K562 (cell line): Measurements from ENCODE around the gene THSD8. TPM values are rescaled to one million over a fixed set of nuclear protein-coding genes. Genes with fewer than 3 reads are reported as not detected.

Source experiments
- ARID1B ChIP-seq: fragments of 450-650 bp; IDR thresholded peaks from 2 replicates; pipeline ENCODE4 v1.6.1; 2016; ENCODE audit warnings: antibody characterized with exemption, mild to moderate bottlenecking, inconsistent platforms
- CBFA2T3 ChIP-seq: fragments of 450-650 bp; IDR thresholded peaks from 2 replicates; pipeline ENCODE4 v1.6.1; 2017
- CTCF ChIP-seq, 3 experiments: IDR thresholded peaks in 2 of 3; conservative IDR thresholded peaks in 1 of 3; 2 replicates each; pipeline ENCODE4 v1.5.1; 2011 to 2012; ENCODE audit warnings: low read length in 3 of 3, mild to moderate bottlenecking in 3 of 3, control low read depth in 2 of 3, improper control_type of control experiment in 1 of 3, inconsistent platforms in 1 of 3, low read depth in 1 of 3, mixed read lengths in 1 of 3, moderate library complexity in 1 of 3; ENCODE audit not compliant: insufficient read depth in 2 of 3
- CTCFL ChIP-seq: IDR thresholded peaks from 2 replicates; pipeline ENCODE4 v1.6.1; 2011; ENCODE audit warnings: borderline replicate concordance, low read depth, mild to moderate bottlenecking, moderate library complexity, low read length; ENCODE audit not compliant: insufficient read depth, poor library complexity, severe bottlenecking
- ESRRA ChIP-seq: fragments of 450-650 bp; IDR thresholded peaks from 2 replicates; pipeline ENCODE4 v1.6.1; 2014; ENCODE audit warnings: low read depth, mild to moderate bottlenecking, moderate library complexity, borderline replicate concordance
- FOXK1 ChIP-seq: sonication (generic); formaldehyde crosslinking; IDR thresholded peaks from 2 replicates; pipeline ENCODE4 v1.8.0; 2022; ENCODE audit warnings: missing genetic modification reagents, mild to moderate bottlenecking, borderline replicate concordance
- FOXP1 ChIP-seq: sonication (generic); formaldehyde crosslinking; IDR thresholded peaks from 2 replicates; pipeline ENCODE4 v1.8.0; 2022; ENCODE audit warnings: mild to moderate bottlenecking, missing genetic modification reagents
- GATA2 ChIP-seq: sonication (generic); formaldehyde crosslinking; IDR thresholded peaks from 2 replicates; pipeline ENCODE4 v1.4.0; 2020; ENCODE audit warnings: mild to moderate bottlenecking, missing genetic modification reagents
- HLTF ChIP-seq: fragments of 450-650 bp; IDR thresholded peaks from 2 replicates; pipeline ENCODE4 v1.6.1; 2016
- NR2C1 ChIP-seq, 2 experiments: fragments of 450-650 bp; IDR thresholded peaks; 2 replicates each; pipeline ENCODE4 v1.6.1; 2017; ENCODE audit warnings: mild to moderate bottlenecking in 2 of 2, antibody characterized with exemption in 1 of 2, inconsistent platforms in 1 of 2, missing compliant biosample characterization in 1 of 2, missing genetic modification characterization in 1 of 2
- SMAD1 ChIP-seq: fragments of 150-350 bp; IDR thresholded peaks from 2 replicates; pipeline ENCODE4 v1.6.1; 2014; ENCODE audit warnings: low read length, low read depth; ENCODE audit not compliant: partially characterized antibody
- TAF15 ChIP-seq: fragments of 200-400 bp; formaldehyde crosslinking; IDR thresholded peaks from 2 replicates; pipeline ENCODE4 v1.6.1; 2017; ENCODE audit warnings: mild to moderate bottlenecking, low read depth, low read length, moderate library complexity
- TAL1 ChIP-seq: fragments of 450-650 bp; IDR thresholded peaks from 2 replicates; pipeline ENCODE4 v1.6.1; 2016; ENCODE audit warnings: mild to moderate bottlenecking
- THRA ChIP-seq: fragments of 450-650 bp; IDR thresholded peaks from 2 replicates; pipeline ENCODE4 v1.6.1; 2017; ENCODE audit warnings: mild to moderate bottlenecking, moderate library complexity
- ZNF785 ChIP-seq: fragments of 250-450 bp; sonication (Bioruptor Pico); IDR thresholded peaks from 2 replicates; pipeline ENCODE4 v1.4.0; 2020; ENCODE audit warnings: mild to moderate bottlenecking
- polyA plus RNA-seq, 8 experiments: library from polyadenylated mRNA; depleted of rRNA in 4 of 8; stranded (reverse) in 5 of 8; unstranded in 3 of 8; fragments of >200 nt; fragmentation: Nextera tagmentation in 2 of 8; fragmentation: Illumina TruSeq in 1 of 8; extraction: Ambion mirVana in 2 of 8; extraction: Trizol in 1 of 8; gene quantifications; 2 replicates each; pipeline versions ENCODE4 v1.2.1 to v1.2.3, GENCODE V29; 2011 to 2014; ENCODE audit warnings: inconsistent platforms in 1 of 8, missing spikeins in 1 of 8
- total RNA-seq, 7 experiments: library from RNA; depleted of rRNA in 6 of 7; stranded (reverse); fragments of >200 nt in 6 of 7; fragmentation: Illumina TruSeq in 2 of 7; extraction: Trizol in 2 of 7; gene quantifications; 2 replicates each; pipeline versions ENCODE4 v1.2.1 to v1.2.3, GENCODE V29; 2011 to 2021; ENCODE audit warnings: low replicate concordance in 1 of 7
- TF ChIP-seq, protein P1 (sequence below), 2 experiments: fragments of 250-450 bp in 1 of 2; fragments of 450-650 bp in 1 of 2; sonication (Bioruptor Pico) in 1 of 2; IDR thresholded peaks; 2 replicates each; pipeline versions ENCODE4 v1.6.1 to v1.8.0; 2016 to 2021; ENCODE audit warnings: mild to moderate bottlenecking in 2 of 2, moderate library complexity in 2 of 2, missing compliant biosample characterization in 1 of 2, missing genetic modification characterization in 1 of 2

The THSD8 gene
- total and polyA plus RNA-seq, 9 of the 15 experiments (the other 6 are each of a cell fraction or from before 2014, with no cell fraction given): 8.4 to 42.4 (median 19.9) TPM; not detected in 2

GRCh38 chr19:12784394-12784870 lies 17.4 kb upstream of the THSD8 start (continued):
- TF ChIP-seq ESRRA: no peak
- peak; percentile 95 for TF ChIP-seq TAL1
- no peak for TF ChIP-seq THRA
- TF ChIP-seq GATA2 (CRISPR knock-in tag): peak; percentile 92
- no peak for TF ChIP-seq FOXP1 (CRISPR knock-in tag)
- TF ChIP-seq FOXK1 (CRISPR knock-in tag): peak; percentile 67; the same call in 1 of the 2 replicates
- no peak for TF ChIP-seq CTCFL
- TF ChIP-seq, protein P1, sequence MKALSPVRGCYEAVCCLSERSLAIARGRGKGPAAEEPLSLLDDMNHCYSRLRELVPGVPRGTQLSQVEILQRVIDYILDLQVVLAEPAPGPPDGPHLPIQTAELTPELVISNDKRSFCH (CRISPR knock-in tag; IDR thresholded peaks at IDR 0.05): no peak
- TF ChIP-seq, protein P1 (tag; IDR thresholded peaks at IDR 0.05): peak; percentile 52; the same call in 1 of the 2 replicates
- peak; percentile 52 for TF ChIP-seq SMAD1
- TF ChIP-seq ARID1B: peak; percentile 98
- no peak for TF ChIP-seq ZNF785 (CRISPR knock-in tag)
- no peak for TF ChIP-seq TAF15
- TF ChIP-seq NR2C1 (IDR thresholded peaks at IDR 0.05): 0 out of 2 replicates have a peak, but pooled peaks have one; percentile 8
- TF ChIP-seq NR2C1 (tag; IDR thresholded peaks at IDR 0.05): peak; percentile 2; the same call in 1 of the 2 replicates
- peak; percentile 98 for TF ChIP-seq CBFA2T3
- TF ChIP-seq HLTF: 0 out of 2 replicates have a peak, but pooled peaks have one; percentile 71
- TF ChIP-seq CTCF (IDR thresholded peaks at IDR 0.05 in 2 of 3, conservative IDR thresholded peaks at IDR 0.05 in 1 of 3; ENCODE audit: insufficient read depth in 2 of 3, low read depth in 1 of 3, low read length in 3 of 3): 0 out of 6 replicates have a peak, but pooled peaks of 1 of the 3 experiments have one; percentile 1
